Fibroblast of villous mesenchyme (primary cell): Measurements from ENCODE around the gene SNAP29. TPM values are rescaled to one million over a fixed set of nuclear protein-coding genes. Genes with fewer than 3 reads are reported as not detected.
"Not testable (repeated sequence)": the region's sequence is repeated elsewhere in the genome, so short reads cannot be mapped to it uniquely, and the experiment has no call there.

ENCODE experiments used
- DNase-seq: peaks from one replicate; pipeline ENCODE4 v3.0.0-alpha.2; 2010; ENCODE audit warnings: low read depth
- H3K4me3 ChIP-seq: 2 replicates; pipeline ENCODE4 v1.5.1; 2011; ENCODE audit warnings: low read depth, mild to moderate bottlenecking, low read length
- total RNA-seq: library from RNA; depleted of rRNA; stranded (reverse); fragments of >200 nt; gene quantifications from 2 replicates; pipeline ENCODE4 v1.2.3, GENCODE V29; 2012
- TF ChIP-seq, protein P1 (sequence below): IDR thresholded peaks from 2 replicates; pipeline ENCODE4 v1.5.1; 2012; ENCODE audit warnings: low read depth, mild to moderate bottlenecking, low read length; ENCODE audit not compliant: insufficient read depth

The SNAP29 gene
- total RNA-seq, 1 donor: 14.7 TPM

DNA sequence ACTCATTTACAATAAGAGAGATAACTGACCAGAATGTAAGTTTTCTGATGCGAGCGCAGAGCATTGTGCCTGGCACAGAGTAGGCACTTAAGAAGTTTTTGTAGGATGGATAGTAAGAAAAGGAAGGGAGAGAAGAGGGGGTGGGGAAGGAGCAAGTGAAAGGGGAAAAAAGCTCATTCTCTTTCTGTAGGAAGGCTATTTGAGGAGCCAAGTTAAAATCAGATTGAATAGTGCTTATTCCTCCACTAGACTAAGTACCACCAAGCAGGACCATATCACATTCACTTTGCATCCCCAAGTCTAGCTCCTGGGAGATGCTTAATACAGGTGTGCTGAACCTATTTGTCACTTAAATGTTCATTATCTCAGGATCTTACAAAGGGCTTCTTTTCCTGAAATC lies 44.3 kb downstream of the SNAP29 start:
- TF ChIP-seq, protein P1, sequence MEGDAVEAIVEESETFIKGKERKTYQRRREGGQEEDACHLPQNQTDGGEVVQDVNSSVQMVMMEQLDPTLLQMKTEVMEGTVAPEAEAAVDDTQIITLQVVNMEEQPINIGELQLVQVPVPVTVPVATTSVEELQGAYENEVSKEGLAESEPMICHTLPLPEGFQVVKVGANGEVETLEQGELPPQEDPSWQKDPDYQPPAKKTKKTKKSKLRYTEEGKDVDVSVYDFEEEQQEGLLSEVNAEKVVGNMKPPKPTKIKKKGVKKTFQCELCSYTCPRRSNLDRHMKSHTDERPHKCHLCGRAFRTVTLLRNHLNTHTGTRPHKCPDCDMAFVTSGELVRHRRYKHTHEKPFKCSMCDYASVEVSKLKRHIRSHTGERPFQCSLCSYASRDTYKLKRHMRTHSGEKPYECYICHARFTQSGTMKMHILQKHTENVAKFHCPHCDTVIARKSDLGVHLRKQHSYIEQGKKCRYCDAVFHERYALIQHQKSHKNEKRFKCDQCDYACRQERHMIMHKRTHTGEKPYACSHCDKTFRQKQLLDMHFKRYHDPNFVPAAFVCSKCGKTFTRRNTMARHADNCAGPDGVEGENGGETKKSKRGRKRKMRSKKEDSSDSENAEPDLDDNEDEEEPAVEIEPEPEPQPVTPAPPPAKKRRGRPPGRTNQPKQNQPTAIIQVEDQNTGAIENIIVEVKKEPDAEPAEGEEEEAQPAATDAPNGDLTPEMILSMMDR: no peak
- DNase-seq: no peak
- no peak overlapping the region for H3K4me3 ChIP-seq

DNA sequence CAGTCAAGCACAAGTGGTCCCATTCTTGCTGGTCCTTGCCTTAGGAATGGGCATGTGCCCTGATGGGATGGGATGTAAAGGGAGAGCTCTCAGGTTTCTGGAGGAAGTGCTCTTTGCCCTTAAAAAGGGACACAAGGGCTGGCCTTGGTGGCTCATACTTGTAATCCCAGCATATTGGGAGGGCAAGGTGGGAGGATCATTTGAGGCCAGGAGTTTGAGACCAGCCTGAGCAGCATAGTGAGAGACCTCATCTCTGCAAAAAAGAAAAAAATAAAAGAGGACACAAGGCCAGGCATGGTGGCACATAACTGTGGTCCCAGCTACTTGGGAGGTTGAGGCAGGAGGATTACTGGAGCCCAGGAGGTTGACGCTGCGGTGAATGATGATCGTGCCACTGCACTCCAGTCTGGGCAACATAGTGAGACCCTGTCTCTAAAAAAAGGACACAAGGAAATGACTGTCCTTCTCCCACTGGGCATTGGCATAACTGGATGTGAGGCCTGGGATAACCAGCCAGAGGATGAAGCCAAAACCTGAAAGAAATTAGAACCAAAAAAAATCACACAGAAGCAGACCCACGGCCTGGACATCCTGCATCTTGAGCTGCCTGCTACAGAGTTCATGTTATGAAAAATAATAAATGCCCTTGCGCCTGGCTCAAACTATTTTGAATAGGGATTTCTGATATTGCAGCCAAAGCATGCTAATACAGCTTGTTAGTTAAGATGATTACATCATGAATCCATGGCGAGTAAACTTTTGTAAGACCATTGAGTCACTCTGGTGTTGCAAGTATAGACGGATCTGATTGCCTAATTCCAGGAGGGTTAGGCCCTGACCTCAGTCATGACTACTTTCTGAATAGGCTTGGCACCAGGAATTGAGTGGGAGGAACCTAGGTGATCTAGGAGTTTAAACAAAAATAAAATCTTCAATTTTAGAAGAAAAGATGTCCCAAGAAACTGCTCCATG lies 45.5 kb downstream of the SNAP29 start:
- no peak overlapping the region for H3K4me3 ChIP-seq
- TF ChIP-seq, protein P1: no peak
- DNase-seq: peak; percentile 98

DNA sequence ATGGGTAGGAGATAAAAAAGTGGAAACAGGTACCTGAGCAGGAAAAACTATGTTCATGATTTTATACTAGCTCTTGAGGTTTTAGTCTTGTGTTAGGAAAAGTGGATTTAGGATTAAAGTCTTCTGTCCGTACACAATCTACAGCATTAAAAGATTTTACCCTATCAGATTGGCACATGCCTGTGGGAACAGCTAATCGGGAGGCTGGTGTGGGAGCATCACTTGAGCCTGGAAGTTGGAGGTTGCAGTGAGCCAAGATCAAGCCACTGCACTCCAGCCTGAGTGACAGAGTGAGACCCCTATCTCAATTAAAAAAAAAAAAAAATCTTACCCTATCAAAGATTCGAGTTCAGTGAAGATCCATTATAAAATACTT lies 46.2 kb downstream of the SNAP29 start:
- TF ChIP-seq, protein P1: no peak
- DNase-seq: no peak
- H3K4me3 ChIP-seq: no peak overlapping the region

DNA sequence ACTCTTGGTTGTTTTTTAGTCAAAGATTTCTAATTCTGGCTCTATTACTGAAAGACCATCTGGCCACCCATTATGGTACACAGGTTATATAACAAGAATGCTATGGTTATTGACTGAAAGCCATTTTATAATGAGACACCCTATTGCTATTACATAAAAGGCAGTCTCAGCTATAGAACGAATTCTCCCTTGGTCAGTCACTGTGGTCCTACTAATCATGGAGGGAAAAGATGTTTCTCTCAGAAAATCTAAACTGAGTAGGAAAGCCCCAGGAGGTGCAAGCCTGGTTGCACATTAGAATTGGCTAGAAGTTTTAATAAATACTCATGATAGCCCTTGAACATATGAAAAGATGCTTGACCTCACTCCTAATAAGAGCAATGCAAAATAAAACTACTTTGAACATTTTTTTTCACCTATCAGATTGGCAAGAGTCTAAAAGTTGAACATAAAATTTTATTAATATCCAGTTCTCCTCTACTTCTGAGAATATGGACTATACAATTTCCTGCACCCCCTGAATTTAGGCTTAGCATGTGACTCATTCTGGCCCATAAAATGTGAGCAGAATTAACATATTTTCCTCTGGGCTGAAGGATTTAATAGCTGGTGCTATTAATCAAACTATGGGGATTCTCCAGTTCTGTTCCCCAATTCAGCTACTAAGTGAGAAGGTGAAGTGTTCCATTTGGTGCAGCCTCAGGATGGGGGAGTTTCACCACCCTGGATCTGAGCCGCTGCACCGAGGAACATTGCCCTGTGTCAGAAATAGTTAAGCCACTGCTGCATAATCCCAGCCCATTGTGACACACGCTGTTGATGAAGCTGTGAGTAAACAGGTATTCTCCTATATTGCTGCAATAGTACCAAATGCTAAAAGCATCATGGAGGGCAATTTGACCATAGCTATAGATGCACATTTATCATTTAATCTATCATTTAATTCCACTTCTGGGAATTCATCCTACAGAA lies 46.9 kb downstream of the SNAP29 start:
- TF ChIP-seq, protein P1: no peak
- H3K4me3 ChIP-seq: no peak overlapping the region
- DNase-seq: no peak

DNA sequence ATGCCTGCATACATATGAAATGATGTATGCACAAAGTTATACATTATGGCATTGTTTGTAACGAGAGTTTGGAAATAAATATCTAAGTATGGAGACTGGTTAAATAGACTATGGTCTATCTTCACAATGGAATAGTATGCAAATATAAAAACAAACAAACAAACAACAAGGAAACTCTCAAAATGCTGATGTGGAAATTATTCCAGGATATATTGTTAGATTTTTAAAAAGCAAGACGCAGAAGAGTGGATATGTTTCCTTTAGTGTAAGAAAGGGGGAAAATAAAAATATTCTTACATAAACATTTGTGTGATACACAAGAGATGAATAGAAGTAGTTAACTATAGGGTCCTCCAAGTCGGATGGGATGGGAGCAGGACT lies 47.6 kb downstream of the SNAP29 start:
- no peak overlapping the region for H3K4me3 ChIP-seq
- TF ChIP-seq, protein P1: no peak
- DNase-seq: no peak

DNA sequence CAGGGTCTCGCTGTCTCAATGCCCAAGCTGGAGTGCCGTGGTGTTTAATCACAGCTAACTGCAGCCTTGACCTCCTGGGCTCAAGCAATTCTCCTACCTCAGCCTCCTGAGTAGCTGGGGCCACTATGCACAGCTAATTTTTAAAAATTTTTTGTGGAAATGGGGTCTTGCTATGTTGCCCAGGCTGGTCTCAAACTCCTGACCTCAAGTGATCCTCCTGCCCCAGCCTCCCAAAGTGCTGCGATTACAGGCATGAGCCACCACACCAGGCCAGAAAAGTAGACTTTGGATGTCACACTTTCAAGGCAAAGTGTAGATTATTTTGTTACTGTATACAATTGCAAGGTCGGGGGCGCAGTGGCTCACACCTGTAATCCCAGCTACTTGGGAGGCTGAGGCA lies 49.9 kb downstream of the SNAP29 start:
- H3K4me3 ChIP-seq, DNase-seq: not testable (repeated sequence)
